GM19397 (cell line): ENCODE data around the gene KDM6A.
"Not testable (repeated sequence)": the region's sequence is repeated elsewhere in the genome, so short reads cannot be mapped to it uniquely, and the experiment has no call there.

Experiments
- ATAC-seq: cut with Tn5 transposase; IDR thresholded peaks from one replicate; pipeline ENCODE4 v1.9.1; 2021; ENCODE audit warnings: mild to moderate bottlenecking, moderate library complexity; ENCODE audit not compliant: unreplicated experiment

The KDM6A gene

DNA sequence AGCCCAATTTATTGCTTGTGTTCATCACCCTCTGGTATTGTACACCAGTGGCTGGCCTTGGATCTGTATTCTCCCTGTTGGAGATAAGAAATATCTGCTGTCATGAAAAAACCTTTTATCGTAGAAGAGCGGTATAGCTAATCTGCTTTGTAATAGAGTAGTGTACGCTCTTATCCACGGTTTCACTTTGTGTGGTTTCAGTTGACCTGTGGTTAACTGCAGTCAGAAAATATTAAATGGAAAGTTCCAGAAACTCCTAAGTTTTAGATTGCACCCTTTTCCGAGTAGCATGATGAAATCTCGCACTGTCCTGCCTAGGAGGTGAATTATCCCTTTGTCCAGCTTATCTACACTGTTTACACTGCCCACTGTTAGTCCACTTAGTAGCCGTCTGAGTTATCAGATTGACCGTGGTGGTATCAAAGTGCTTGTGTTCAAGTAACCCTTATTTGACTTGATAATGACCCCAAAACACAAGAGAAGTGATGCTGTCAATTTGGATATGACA, 42.4 kb downstream of the KDM6A start:
- no peak for ATAC-seq

DNA sequence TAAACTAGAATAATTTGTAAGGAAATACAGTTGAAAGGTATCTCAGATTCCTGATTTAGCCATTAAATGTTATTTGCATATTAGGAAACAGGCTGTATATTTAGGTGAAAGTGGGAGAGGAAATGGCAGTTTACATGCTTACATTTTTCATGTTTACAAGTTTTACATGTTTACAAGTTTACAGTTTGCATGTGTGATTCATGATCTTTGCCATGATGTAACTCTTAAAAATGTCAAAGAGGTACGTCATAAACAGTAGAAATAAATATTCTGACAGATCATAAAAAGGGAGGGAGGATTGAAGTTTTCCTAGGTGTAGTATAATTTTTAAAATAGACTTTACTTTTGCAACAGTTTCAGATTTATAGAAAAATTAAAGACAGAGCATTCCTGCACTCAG, 45.7 kb downstream of the KDM6A start:
- no peak for ATAC-seq

DNA sequence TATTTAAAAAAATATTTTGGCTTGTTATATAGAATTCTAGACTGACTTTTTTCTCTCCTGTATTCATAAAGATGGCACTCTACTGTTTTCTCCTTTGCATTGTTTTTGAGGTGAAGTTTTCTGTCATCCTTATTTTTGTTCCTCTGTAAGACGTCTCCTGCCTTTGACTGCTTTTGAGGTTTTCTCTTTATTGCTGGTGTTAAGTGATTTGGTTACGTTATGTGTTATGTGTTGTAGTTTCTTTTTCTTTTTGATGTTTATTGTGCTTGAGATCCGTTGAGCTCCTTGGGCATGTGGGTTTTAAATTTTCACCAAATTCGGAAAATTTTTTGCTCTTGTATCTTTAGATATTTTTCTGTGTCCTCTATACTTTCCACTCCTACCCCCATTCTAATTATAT, 50.0 kb downstream of the KDM6A start:
- ATAC-seq, result no peak

DNA sequence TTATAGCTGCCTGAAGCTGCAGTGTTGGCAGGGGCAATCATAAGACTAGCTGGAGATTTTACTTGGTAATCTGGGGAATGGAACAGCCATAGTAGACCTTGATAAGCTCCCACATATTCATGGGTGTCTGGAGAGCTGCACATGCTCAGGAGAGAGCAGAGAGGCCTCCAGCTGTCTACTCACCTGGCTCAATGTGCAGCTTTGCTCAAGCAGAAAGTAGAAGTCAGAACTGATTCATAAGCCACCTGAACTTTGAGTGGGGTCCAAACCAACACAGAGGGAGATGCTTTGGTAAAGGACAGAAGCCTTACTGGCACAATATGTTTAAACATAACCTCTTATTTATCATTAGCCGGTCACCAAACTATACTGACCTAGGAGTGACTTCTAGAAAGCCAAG, 54.4 kb downstream of the KDM6A start:
- no peak for ATAC-seq

DNA sequence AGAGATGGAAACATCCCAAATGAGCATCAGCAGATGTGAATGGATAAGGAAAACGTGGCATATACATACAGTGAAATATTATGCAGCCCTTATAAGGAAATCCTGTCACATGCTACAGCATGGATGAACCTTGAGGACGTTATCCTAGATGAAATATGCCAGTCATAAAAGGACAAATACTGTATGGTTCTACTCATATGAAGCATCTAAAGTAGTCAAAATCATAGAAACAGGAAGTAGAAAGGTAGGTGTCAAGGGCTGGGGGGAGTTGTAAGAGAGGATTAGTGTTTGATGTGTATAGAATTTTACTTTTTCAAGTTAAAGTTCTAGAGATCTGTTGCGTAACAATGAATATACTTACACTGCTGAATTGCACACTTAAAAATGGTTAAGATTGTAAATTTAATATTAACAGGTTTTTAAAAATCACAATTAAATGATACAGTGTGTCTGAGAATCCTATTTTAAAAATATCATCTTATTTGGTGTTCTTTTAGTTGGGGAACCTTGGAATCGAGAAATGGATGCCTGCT, 58.5 kb downstream of the KDM6A start:
- ATAC-seq, result no peak

DNA sequence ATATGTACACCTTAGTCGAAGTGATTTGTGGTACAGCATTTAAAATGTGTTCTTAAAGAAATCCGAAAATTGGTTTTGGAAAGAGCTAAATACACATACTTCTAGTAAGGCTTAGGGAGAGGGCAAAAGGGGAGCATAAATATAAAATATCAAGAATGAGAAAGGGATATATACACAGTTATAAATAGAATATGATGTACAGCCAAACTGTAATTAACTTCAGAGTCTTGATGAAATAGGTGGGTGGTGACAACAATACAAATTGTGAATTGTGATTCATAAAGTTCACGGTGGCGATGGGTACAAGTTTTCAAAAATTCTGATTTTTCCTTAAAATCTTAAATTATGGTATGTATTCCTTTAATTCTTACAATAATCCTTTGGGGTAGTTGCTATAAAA, 62.2 kb downstream of the KDM6A start:
- no peak for ATAC-seq

DNA sequence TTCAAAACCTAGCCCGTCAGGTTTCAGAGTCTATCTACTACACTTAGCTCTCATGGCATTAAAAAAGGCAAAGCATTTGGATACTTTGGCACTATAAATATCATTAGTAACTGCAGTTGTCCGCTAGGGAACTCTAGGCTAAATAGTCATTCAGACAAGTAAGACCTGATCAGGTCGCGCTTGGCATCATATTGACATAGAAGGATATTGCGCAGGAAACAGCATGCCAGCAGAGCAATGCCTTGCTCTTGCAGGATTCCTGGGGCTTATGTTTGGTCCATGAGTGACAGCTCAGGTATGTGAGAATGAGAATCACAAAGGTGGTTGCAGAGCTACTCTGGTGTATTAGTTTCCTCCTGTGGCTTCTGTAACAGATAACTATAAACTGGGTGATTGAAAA, 62.7 kb downstream of the KDM6A start:
- ATAC-seq, result no peak

DNA sequence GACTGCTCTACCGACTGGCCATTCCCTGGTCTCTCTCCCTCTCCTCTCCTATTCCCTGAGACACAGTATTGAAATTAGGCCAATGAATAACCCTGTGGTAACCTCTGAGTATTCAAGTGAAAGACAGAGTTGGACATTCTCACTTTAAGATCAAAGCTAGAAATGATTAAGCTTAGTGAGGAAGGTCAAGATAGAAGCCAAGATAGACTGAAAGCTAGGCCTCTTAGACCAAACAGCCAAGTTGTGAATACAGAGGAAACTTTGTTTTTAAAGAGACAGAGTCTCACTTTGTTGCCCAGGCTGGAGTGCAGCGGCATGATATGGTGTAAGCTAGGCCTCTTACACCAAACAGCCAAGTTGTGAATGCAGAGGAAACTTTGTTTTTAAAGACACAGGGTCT, 64.6 kb downstream of the KDM6A start:
- no peak for ATAC-seq

DNA sequence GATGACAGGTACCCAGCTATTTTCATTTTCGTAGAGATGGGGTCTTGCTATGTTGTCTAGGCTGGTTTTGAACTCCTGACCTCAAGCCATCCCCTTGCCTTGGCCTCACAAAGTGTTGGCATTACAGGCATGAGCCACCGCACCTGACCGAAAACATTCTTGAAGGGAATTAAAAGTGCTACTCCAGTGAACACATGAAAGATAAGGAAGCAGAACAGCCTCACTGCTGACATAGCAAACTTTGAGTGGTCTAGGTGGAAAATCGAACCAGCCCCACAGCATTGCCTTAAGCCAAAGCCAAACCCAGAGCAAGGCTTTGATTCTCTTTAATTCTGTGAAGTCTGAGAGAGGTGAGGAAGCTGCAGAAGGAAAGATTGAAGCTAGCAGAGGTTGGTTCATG, 65.1 kb downstream of the KDM6A start:
- no peak for ATAC-seq

DNA sequence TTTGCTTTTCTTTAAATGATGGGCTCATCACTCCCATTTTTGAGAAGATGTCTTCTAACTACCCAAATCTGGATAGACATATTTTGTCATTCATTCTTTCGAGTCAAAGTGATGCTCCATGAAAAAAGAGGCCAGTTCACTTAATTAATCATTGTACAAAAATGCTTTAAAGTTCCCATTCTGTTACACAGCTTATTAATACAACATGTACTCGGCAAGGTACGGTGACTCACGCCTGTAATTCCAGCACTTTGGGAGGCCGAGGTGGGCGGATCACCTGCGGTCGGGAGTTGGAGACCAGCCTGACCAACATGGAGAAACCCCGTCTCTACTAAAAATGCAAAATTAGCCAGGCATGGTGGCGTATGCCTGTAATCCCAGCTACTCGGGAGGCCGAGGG, 67.6 kb downstream of the KDM6A start:
- not testable (repeated sequence) for ATAC-seq

DNA sequence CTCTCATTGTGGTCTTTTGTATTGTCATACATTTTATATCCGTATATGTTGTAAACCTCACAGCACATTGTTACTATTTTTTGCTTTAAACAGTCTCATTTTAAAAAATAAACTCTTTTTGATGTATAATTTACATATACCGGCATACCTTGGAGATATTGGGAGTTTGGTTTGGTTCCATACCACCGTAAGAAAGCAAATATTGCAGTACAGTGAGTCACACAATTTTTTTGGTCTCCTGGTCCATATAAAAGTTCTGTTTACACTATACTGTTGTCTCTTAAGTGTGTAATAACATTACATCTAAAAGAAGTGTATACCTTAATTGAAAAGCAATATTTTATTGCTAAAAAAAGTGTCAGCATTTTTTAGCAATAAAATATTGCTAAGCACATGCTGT, 70.0 kb downstream of the KDM6A start:
- ATAC-seq, result no peak

DNA sequence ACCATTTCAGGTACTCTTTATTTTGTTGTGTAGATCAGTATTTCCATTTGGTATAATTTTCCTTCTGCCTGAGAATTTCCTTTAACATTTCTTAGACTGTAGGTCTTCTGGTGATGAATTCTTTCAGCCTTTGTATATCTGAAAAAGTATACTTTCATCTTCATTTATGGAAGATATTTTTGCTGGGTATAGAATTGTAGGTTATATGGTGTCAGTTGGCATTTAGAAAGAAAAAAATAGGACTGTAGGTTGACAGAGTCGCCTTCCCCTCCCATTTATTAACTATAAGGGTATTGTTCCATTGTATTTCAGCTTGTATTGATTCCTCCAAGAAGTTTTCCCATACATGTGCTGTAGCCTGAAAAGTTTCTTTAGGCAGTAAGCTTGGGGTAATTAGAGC, 71.9 kb downstream of the KDM6A start:
- no peak for ATAC-seq

DNA sequence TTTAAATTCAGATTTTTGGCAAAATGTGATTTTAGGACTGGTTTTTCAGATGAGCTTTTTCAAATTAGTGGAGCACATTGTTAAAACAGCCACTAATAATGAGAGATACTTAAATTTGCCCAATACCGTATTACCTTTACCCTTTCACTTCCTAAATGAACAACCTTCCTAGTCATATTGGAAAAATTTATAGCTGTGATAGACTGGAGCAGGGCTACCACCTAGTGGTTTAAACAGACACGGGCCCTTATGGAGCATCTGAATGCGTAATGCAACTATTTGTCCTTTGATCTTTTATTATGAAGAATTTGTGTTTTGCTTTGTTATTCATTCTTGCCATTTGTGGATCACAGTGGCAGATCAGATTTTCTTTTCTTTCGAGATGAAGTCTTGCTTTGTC, 72.7 kb downstream of the KDM6A start:
- no peak for ATAC-seq

DNA sequence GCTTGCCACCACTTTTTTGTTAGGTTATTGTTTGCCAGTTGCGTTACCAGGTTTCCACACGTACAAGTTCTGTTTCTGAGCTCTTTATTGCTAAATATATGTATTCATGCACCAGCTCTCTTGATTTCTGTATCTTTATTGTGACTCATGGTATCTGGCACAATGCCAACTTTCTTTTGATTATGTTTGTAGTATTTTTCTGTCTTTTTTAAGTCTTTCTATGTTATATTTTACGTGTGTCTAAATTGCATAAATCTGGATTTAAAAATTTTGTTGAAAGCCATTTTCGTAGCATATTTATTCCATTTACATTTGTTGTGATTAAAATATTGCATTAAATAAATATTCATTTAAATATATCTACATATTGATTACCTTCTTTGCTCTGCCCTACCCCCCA, 73.8 kb downstream of the KDM6A start:
- ATAC-seq, result no peak

DNA sequence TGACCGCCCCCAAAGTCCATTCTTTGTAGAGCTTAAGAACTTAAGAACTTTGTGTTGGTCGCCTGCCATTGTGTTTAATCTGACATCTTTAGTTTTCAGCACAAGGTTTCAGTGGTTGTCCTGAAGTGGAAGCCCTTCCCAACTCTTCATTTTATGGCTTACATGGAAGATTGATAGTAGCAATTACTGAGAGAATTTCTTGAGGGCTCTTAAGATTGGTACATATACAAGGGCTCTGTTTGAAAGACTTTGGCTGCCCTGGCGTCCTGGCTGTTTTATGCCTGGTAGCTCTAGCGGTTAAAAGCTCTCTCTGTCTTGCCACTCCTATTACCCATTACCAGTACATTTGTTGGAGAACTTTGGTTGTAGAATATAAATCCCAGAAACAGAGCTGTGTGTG, 75.0 kb downstream of the KDM6A start:
- ATAC-seq, result no peak

DNA sequence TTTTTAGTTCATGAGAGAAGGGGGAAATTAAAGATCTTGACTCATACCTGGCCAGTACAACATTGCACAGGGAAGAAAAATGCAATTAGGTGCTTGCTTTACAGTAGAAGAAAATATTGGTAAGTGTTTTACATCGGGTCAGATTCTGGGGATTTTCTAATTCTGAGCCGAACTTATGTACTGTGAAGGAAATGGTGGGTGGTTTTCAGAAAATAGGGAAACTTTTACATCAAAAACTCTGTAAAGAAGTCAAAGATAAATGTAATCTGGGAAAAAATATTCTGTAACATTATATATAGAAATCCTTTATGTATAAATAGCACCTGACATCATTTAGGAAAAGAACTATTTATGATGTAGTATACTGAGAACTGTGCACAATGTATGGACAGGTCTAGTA, 75.4 kb downstream of the KDM6A start:
- ATAC-seq, result no peak

DNA sequence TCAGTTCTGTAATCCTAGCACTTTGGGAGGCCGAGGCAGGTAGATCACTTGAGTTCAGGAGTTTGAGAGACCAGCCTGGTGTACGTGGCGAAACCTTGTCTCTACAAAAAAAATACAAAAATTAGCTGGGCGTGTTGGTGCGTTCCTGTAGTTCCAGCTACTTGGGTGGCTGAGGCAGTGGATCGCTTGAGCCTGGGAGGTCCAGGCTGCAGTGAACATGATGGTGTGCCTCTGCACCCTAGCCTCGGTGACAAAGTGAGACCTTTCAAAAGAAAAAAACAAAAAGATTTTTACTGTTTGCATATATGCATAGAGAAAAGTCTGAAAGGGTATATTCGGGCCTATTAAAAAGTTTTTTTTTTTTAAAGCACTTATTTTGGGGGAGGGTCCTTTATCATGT, 76.1 kb downstream of the KDM6A start:
- ATAC-seq, result no peak

DNA sequence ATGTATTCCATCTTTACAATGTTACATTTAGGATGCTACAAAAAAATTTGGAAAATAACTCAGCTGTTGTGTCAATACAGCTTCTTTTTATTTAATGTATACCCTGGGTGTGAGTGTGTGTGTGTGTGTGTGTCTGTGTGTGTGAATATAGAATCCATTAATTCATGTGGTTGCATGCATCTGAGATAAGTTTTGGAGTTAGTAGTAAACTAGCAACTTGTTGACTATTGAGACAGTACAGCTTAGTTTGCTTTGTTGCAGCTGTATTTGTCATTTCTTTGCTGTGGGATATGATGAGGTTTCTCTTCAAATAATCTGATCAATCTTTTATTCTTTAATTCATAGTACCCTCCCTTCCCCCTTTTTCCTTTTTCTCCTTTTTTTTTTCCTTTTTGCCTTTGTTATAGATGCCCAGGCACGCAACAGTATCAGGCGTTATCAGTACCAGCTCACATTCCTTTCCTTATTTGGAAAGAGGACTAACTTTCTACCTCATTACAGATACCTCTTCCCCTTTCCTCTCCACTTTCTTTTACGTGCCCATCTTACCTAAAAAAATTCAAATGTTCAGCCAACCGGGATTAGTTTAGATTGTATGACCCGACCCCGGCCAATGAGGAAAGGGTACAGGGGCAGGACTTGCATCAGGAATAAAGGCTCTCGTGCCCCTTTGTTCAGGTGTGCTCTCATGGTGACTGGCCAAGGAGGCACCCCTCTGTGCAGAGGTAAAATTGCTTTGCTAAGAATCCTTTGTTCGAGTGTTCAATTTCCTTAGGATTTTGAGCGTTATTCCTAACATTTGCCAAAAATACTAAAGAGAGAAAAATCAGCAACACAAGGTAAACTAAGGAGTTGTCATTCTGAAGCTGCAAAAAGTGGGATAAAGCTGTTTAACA, 77.7 kb downstream of the KDM6A start:
- ATAC-seq, result not testable (repeated sequence)

DNA sequence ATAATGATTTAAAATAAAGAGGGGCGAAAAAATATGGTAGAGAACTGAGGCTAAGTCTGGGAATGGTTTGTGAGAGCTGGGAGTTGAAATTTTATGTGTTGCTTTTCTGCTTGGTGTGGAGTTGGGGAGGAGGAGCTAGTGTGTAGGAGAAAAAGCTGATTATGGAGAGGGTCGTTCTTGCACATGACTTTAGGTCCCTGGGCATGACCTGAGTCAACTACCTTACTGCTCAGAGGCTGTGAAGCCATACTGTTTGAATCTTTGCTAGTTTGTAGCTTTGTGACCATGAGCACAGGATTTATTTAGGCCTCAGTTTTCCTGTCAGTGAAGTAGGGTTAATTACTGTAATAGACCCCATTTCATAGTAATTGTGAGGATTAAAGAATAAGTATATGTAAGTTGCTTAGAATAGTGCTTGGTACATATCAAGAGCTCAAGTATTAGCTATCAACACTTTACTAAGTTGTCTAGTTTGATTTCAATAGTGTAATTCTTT, 78.6 kb downstream of the KDM6A start:
- ATAC-seq, result no peak

DNA sequence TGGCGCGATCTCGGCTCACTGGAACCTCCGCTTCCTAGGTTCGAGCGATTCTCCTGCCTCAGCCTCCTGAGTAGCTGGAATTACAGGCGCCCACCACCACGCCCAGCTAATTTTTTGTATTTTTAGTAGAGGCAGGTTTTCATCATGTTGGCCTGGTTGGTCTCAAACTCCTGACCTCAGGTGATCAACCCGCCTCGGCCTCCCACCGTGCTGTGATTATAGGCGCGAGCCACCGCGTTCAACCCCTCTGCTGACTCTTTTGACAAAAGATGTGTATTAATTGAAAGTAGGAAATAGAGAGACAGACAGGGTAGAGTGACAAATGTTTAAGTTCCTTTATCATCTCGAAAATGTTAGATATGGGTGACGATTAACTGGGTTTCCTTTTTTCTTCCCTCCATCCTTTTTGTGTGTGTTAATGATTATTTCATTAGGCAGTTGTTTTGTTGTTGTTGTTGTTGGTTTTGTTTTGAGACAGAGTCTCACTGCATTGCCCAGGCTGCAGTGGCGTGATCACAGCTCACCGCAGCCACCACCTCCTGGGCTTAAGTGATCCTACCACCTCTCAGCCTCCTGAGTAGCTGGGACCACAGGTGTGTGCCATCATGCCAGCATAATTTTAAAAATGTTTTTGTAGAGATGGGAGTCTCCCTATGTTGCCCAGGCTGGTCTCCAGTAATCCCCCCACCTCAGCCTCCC, 79.5 kb downstream of the KDM6A start:
- ATAC-seq, result no peak

DNA sequence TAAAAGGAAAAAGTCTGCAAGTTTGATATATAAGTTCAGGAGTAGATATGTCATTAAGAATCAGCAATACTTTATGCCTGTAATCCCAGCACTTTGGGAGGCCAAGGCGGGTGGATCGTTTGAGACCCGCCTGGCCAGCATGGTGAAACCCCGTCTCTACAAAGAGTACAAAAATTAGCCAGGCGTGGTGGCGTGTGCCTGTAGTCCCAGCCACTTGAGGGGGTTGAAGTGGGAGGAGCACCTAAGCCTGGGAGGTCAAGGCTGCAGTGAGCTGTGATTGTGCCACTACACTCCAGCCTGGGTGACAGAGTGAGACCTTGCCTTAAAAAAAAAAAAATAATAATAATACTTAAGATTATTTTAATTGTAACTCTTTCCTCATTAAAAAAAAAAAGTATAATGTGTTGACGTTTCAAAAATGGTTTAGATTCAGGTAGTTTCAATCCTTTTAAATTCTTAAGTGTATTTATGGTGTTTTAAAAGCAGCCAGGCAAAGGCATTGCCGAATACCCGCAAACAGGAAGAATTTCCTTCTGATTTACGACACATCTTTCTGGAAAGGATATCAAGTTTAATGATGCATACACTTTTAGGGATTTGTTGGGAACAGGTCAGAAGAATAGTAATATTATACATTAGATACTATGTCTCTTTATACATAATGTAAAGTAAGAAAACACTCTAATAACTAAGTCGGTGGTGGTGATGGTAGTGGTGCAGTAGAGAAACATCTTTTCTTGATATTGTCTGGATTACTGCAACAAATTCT, 80.9 kb downstream of the KDM6A start:
- ATAC-seq, result no peak
